CD4-positive, alpha-beta T cell treated with Interleukin-15 for 4 hours (primary cell): ENCODE measurements around the gene SEMA4D.

Experiments used
- DNase-seq: peaks from one replicate; pipeline ENCODE4 v3.0.0-alpha.2; 2020; ENCODE audit warnings: low spot score

The SEMA4D gene

GRCh38 chr9:89428222-89428761 is 69.6 kb downstream of the SEMA4D start:
- no peak for DNase-seq

- peak; percentile 79 for DNase-seq
These were observed 70.2 kb downstream of the SEMA4D start for GRCh38 chr9:89427621-89428221.

GRCh38 chr9:89426384-89426961 is 71.4 kb downstream of the SEMA4D start:
- DNase-seq = peak; percentile 46

- DNase-seq = no peak
These were observed 72.0 kb downstream of the SEMA4D start for GRCh38 chr9:89425921-89426383.

- no peak for DNase-seq
These were observed 72.7 kb downstream of the SEMA4D start for GRCh38 chr9:89425024-89425805.

- DNase-seq = peak; percentile 79
These were observed 75.5 kb downstream of the SEMA4D start for GRCh38 chr9:89422151-89422975.

- DNase-seq = no peak
These were observed 76.3 kb downstream of the SEMA4D start for GRCh38 chr9:89421595-89421994.

- DNase-seq = no peak
These were observed 77.3 kb downstream of the SEMA4D start for GRCh38 chr9:89420397-89421178.

GRCh38 chr9:89419978-89420394 is 77.9 kb downstream of the SEMA4D start:
- DNase-seq = peak; percentile 67

- peak; percentile 77 for DNase-seq
These were observed 78.9 kb downstream of the SEMA4D start for GRCh38 chr9:89418882-89419640.

- no peak for DNase-seq
These were observed 79.5 kb downstream of the SEMA4D start for GRCh38 chr9:89418474-89418845.

- peak; percentile 40 for DNase-seq
These were observed 80.0 kb downstream of the SEMA4D start for GRCh38 chr9:89417832-89418473.

GRCh38 chr9:89414670-89415324 is 83.1 kb downstream of the SEMA4D start:
- DNase-seq = no peak

GRCh38 chr9:89413963-89414638 is 83.8 kb downstream of the SEMA4D start:
- DNase-seq = no peak

GRCh38 chr9:89412951-89413350 is 85.0 kb downstream of the SEMA4D start:
- DNase-seq = no peak

- DNase-seq = no peak
These were observed 85.4 kb downstream of the SEMA4D start for GRCh38 chr9:89412541-89412940.

GRCh38 chr9:89411759-89412158 is 86.2 kb downstream of the SEMA4D start:
- DNase-seq = no peak

GRCh38 chr9:89410641-89411350 is 87.1 kb downstream of the SEMA4D start:
- peak; percentile 73 for DNase-seq
